ENCODE results near the gene TSHZ2.

Gene TSHZ2

DNA sequence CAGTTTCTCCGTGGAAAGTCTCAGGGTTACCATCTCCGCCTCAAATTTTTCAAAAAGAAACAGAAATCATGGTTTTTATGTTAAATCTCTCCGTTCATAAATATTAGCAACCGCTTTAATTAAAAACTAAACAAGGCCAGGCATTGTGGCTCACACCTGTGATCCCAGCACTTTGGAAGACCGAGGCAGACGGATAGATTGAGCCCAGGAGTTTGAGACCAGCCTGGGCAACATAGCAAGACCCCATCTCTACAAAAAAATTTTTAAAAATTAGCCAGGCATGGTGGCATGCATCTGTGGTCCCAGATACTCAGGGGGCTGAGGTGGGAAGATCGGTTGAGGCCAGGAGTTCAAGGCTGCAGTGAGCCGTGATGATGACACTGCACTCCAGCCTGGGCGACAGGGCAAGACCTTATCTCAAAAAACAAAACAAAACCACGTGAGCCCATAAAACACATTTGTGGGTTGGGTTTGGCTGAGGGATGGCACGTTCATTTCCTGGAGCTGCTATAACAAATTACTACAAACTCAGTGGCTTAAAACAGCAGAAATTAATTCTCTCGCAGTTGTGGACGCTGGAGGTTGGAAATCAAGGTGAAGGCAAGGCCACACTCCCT is 398.3 kb downstream of the TSHZ2 start:
- TF ChIP-seq CEBPB (IDR thresholded peaks at IDR 0.05) (no peak), TEAD4 (IDR thresholded peaks at IDR 0.05) (no peak), YY1 (IDR thresholded peaks at IDR 0.05; ENCODE audit: low read depth) (no peak), CREB1 (IDR thresholded peaks at IDR 0.05; ENCODE audit: low read depth) (no peak), EP300 (IDR thresholded peaks at IDR 0.05; ENCODE audit: borderline replicate concordance) (no peak), ZBTB7A (IDR thresholded peaks at IDR 0.05; ENCODE audit: low read depth) (no peak), RAD21 (IDR thresholded peaks at IDR 0.05; ENCODE audit: low read depth) (no peak), NFIC (IDR thresholded peaks at IDR 0.05) (no peak), FOXM1 (IDR thresholded peaks at IDR 0.05; ENCODE audit: borderline replicate concordance, low read depth) (no peak), EGR1 (IDR thresholded peaks at IDR 0.05) (no peak), TCF12 (IDR thresholded peaks at IDR 0.05; ENCODE audit: low read depth) (no peak), TAF1 (IDR thresholded peaks at IDR 0.05; ENCODE audit: low read depth) (no peak)
- TF ChIP-seq, protein P1, sequence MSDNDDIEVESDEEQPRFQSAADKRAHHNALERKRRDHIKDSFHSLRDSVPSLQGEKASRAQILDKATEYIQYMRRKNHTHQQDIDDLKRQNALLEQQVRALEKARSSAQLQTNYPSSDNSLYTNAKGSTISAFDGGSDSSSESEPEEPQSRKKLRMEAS (IDR thresholded peaks at IDR 0.05): no peak
- TF ChIP-seq, protein P2, sequence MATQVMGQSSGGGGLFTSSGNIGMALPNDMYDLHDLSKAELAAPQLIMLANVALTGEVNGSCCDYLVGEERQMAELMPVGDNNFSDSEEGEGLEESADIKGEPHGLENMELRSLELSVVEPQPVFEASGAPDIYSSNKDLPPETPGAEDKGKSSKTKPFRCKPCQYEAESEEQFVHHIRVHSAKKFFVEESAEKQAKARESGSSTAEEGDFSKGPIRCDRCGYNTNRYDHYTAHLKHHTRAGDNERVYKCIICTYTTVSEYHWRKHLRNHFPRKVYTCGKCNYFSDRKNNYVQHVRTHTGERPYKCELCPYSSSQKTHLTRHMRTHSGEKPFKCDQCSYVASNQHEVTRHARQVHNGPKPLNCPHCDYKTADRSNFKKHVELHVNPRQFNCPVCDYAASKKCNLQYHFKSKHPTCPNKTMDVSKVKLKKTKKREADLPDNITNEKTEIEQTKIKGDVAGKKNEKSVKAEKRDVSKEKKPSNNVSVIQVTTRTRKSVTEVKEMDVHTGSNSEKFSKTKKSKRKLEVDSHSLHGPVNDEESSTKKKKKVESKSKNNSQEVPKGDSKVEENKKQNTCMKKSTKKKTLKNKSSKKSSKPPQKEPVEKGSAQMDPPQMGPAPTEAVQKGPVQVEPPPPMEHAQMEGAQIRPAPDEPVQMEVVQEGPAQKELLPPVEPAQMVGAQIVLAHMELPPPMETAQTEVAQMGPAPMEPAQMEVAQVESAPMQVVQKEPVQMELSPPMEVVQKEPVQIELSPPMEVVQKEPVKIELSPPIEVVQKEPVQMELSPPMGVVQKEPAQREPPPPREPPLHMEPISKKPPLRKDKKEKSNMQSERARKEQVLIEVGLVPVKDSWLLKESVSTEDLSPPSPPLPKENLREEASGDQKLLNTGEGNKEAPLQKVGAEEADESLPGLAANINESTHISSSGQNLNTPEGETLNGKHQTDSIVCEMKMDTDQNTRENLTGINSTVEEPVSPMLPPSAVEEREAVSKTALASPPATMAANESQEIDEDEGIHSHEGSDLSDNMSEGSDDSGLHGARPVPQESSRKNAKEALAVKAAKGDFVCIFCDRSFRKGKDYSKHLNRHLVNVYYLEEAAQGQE (IDR thresholded peaks at IDR 0.05; ENCODE audit: low read depth): no peak
- TF ChIP-seq, protein P3, sequence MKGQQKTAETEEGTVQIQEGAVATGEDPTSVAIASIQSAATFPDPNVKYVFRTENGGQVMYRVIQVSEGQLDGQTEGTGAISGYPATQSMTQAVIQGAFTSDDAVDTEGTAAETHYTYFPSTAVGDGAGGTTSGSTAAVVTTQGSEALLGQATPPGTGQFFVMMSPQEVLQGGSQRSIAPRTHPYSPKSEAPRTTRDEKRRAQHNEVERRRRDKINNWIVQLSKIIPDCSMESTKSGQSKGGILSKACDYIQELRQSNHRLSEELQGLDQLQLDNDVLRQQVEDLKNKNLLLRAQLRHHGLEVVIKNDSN (IDR thresholded peaks at IDR 0.05): no peak

DNA sequence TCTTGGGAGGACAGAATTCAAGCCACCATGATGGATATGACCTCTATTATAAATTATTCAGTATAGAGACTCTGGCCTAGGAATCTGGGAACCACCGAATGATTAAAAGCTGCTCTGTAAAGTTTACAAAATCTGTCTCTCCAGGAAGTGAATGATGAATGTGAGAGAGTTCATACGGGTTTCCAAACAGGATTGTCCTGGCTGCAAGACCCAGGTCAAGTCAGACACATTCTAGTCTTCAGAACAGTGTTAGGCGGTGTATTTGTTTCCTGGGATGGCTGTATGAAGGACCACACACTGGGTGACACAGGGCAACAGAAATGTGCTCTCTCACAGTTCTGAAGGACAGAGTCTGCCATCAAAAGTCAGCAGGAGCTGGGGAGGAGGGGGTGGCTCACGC is 399.1 kb downstream of the TSHZ2 start:
- no peak for TF ChIP-seq CREB1 (IDR thresholded peaks at IDR 0.05; ENCODE audit: low read depth)
- TF ChIP-seq, protein P2 (IDR thresholded peaks at IDR 0.05; ENCODE audit: low read depth): no peak
- TF ChIP-seq TAF1 (IDR thresholded peaks at IDR 0.05; ENCODE audit: low read depth): no peak
- TF ChIP-seq, protein P3 (IDR thresholded peaks at IDR 0.05): no peak
- no peak for TF ChIP-seq ZBTB7A (IDR thresholded peaks at IDR 0.05; ENCODE audit: low read depth)
- no peak for TF ChIP-seq FOXM1 (IDR thresholded peaks at IDR 0.05; ENCODE audit: borderline replicate concordance, low read depth)
- no peak for TF ChIP-seq TCF12 (IDR thresholded peaks at IDR 0.05; ENCODE audit: low read depth)
- TF ChIP-seq EGR1 (IDR thresholded peaks at IDR 0.05): no peak
- no peak for TF ChIP-seq YY1 (IDR thresholded peaks at IDR 0.05; ENCODE audit: low read depth)
- TF ChIP-seq NFIC (IDR thresholded peaks at IDR 0.05): no peak
- no peak for TF ChIP-seq TEAD4 (IDR thresholded peaks at IDR 0.05)
- TF ChIP-seq CEBPB (IDR thresholded peaks at IDR 0.05): no peak
- no peak for TF ChIP-seq EP300 (IDR thresholded peaks at IDR 0.05; ENCODE audit: borderline replicate concordance)
- TF ChIP-seq, protein P1 (IDR thresholded peaks at IDR 0.05): no peak
- no peak for TF ChIP-seq RAD21 (IDR thresholded peaks at IDR 0.05; ENCODE audit: low read depth)

DNA sequence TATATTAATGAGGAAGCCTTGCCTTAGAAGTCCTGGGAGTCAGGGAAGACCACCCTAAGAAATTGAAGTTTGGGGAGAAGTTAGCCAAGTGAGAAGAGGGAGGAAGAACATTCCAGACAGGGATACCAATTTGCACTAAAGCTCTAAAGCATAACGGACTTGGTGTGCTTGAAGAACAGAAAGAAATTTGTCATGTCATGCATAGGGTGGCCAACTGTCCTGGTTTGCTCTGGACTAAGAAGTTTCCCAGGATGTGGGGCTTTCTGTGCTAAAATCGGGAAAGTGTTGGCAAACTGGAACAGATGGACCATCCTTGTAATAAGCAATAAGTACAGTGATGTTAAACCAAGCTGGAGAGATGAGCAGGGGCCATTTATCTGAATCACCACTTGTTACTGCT is 403.9 kb downstream of the TSHZ2 start:
- TF ChIP-seq, protein P3 (IDR thresholded peaks at IDR 0.05): no peak
- TF ChIP-seq YY1 (IDR thresholded peaks at IDR 0.05; ENCODE audit: low read depth) (no peak), TAF1 (IDR thresholded peaks at IDR 0.05; ENCODE audit: low read depth) (no peak), TEAD4 (IDR thresholded peaks at IDR 0.05) (no peak), RAD21 (IDR thresholded peaks at IDR 0.05; ENCODE audit: low read depth) (no peak), FOXM1 (IDR thresholded peaks at IDR 0.05; ENCODE audit: borderline replicate concordance, low read depth) (no peak), ZBTB7A (IDR thresholded peaks at IDR 0.05; ENCODE audit: low read depth) (no peak), CEBPB (IDR thresholded peaks at IDR 0.05) (no peak), EP300 (IDR thresholded peaks at IDR 0.05; ENCODE audit: borderline replicate concordance) (no peak), EGR1 (IDR thresholded peaks at IDR 0.05) (no peak), NFIC (IDR thresholded peaks at IDR 0.05) (no peak), TCF12 (IDR thresholded peaks at IDR 0.05; ENCODE audit: low read depth) (no peak), CREB1 (IDR thresholded peaks at IDR 0.05; ENCODE audit: low read depth) (no peak)
- TF ChIP-seq, protein P1 (IDR thresholded peaks at IDR 0.05): no peak
- TF ChIP-seq, protein P2 (IDR thresholded peaks at IDR 0.05; ENCODE audit: low read depth): no peak

All from Ishikawa (cell line).